ENCODE results near the gene ANKRD29.
A peak's percentile ranks its signal among the peaks of the same experiment; 100 is the strongest.

Gene ANKRD29

DNA sequence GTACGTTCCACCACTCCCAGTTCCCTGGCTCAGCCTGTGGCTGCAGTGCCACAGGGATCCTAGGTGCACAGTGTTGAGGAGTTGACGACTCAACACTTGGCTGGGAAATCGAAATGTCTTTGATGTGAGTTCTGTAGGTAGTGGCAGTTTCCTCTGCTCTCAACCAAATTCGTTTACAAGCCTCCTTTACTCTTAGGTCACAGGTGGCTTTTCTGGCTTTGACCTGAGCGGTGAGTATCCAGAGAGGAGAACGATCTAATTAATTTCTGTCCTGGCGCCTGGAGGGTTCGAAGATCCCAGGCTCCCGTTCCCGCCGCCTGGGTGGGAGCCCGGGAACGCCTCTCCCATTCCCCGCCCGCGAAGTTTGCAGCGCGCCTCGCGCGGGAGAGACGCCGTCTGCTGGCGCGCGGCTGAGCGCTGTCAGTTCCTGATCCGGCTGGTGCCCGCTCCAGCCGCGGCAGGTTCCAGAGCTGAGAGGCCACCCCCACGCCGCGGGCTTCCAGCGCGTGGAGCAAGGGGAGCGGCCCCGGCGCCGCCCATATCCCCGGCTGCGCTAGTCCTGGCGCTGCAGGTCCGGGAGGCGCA, 26.4 kb upstream of the ANKRD29 start, which contains the start of gene LAMA3:
LAMA3 (plus strand) TSS at position 423 of the 585 bp plus-strand sequence. CDS start 231 bp downstream, outside the sequence.
- Histone ChIP-seq H3K4me3 (ENCODE audit: low read depth, low read length) (peak within 1 kb of the TSS; percentile 60), H3K4me1 (ENCODE audit: control insufficient read depth, insufficient read depth, low read length) (peaks cover 5% of the 10 kb centered on the region), H3K36me3 (ENCODE audit: control insufficient read depth in 2 of 2, insufficient read depth in 1 of 2, low read length in 2 of 2) (no peaks in the 10 kb centered on the region; a peak in 1 of 3 replicates), H3K9me3 (ENCODE audit: control insufficient read depth, insufficient read depth, low read depth, low read length) (no peaks in the 10 kb centered on the region), H3K27ac (ENCODE audit: extremely low read depth, low read depth, low read length) (peak within 1 kb of the TSS; percentile 91)
- ChIA-PET POLR2A (interaction anchor here (0.6 to 1.4 kb wide), 6 partner anchors 23 to 665 kb away, joined by 3 to 8 read pairs (median 4); a partner anchor contains a TSS), CTCF (interaction anchor here (1.3 kb wide), 2 partner anchors 13 to 63 kb away, joined by 3 to 5 read pairs; no protein-coding TSS in a partner anchor)
- TF ChIP-seq, protein P1, sequence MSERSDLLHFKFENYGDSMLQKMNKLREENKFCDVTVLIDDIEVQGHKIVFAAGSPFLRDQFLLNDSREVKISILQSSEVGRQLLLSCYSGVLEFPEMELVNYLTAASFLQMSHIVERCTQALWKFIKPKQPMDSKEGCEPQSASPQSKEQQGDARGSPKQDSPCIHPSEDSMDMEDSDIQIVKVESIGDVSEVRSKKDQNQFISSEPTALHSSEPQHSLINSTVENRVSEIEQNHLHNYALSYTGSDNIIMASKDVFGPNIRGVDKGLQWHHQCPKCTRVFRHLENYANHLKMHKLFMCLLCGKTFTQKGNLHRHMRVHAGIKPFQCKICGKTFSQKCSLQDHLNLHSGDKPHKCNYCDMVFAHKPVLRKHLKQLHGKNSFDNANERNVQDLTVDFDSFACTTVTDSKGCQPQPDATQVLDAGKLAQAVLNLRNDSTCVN (tag by site-specific recombination; optimal IDR thresholded peaks at IDR 0.05) = peak; percentile 94
- TF ChIP-seq ZNF404 (tag by site-specific recombination; IDR thresholded peaks at IDR 0.05) = no peak
- no peak for TF ChIP-seq ZNF530 (tag by site-specific recombination; IDR thresholded peaks at IDR 0.05; ENCODE audit: low read depth)
- TF ChIP-seq, protein P2, sequence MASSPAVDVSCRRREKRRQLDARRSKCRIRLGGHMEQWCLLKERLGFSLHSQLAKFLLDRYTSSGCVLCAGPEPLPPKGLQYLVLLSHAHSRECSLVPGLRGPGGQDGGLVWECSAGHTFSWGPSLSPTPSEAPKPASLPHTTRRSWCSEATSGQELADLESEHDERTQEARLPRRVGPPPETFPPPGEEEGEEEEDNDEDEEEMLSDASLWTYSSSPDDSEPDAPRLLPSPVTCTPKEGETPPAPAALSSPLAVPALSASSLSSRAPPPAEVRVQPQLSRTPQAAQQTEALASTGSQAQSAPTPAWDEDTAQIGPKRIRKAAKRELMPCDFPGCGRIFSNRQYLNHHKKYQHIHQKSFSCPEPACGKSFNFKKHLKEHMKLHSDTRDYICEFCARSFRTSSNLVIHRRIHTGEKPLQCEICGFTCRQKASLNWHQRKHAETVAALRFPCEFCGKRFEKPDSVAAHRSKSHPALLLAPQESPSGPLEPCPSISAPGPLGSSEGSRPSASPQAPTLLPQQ (tag by site-specific recombination; IDR thresholded peaks at IDR 0.05) = peak; percentile 29; the same call in 1 of the 2 replicates
- TF ChIP-seq, protein P3, sequence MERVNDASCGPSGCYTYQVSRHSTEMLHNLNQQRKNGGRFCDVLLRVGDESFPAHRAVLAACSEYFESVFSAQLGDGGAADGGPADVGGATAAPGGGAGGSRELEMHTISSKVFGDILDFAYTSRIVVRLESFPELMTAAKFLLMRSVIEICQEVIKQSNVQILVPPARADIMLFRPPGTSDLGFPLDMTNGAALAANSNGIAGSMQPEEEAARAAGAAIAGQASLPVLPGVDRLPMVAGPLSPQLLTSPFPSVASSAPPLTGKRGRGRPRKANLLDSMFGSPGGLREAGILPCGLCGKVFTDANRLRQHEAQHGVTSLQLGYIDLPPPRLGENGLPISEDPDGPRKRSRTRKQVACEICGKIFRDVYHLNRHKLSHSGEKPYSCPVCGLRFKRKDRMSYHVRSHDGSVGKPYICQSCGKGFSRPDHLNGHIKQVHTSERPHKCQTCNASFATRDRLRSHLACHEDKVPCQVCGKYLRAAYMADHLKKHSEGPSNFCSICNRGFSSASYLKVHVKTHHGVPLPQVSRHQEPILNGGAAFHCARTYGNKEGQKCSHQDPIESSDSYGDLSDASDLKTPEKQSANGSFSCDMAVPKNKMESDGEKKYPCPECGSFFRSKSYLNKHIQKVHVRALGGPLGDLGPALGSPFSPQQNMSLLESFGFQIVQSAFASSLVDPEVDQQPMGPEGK (tag by site-specific recombination; IDR thresholded peaks at IDR 0.05) = peak; percentile 50
- TF ChIP-seq ZNF830 (tag by site-specific recombination; IDR thresholded peaks at IDR 0.05; ENCODE audit: low read depth) = no peak
- TF ChIP-seq, protein P4, sequence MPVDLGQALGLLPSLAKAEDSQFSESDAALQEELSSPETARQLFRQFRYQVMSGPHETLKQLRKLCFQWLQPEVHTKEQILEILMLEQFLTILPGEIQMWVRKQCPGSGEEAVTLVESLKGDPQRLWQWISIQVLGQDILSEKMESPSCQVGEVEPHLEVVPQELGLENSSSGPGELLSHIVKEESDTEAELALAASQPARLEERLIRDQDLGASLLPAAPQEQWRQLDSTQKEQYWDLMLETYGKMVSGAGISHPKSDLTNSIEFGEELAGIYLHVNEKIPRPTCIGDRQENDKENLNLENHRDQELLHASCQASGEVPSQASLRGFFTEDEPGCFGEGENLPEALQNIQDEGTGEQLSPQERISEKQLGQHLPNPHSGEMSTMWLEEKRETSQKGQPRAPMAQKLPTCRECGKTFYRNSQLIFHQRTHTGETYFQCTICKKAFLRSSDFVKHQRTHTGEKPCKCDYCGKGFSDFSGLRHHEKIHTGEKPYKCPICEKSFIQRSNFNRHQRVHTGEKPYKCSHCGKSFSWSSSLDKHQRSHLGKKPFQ (tag by site-specific recombination; IDR thresholded peaks at IDR 0.05) = peak; percentile 43; the same call in 1 of the 2 replicates
- peak; percentile 55; the same call in 1 of the 2 replicates for TF ChIP-seq ZNF610 (tag by site-specific recombination; IDR thresholded peaks at IDR 0.05; ENCODE audit: borderline replicate concordance)
- TF ChIP-seq OVOL3 (tag by site-specific recombination; IDR thresholded peaks at IDR 0.05) = 0 out of 2 replicates have a peak, but pooled peaks have one; percentile 29
- TF ChIP-seq ZNF391 (tag by site-specific recombination; IDR thresholded peaks at IDR 0.05; ENCODE audit: borderline replicate concordance, low read depth) = peak; percentile 52; the same call in 1 of the 2 replicates
- no peak for TF ChIP-seq MEIS1 (CRISPR knock-in tag; IDR thresholded peaks at IDR 0.05; ENCODE audit: borderline replicate concordance)
- TF ChIP-seq, protein P5, sequence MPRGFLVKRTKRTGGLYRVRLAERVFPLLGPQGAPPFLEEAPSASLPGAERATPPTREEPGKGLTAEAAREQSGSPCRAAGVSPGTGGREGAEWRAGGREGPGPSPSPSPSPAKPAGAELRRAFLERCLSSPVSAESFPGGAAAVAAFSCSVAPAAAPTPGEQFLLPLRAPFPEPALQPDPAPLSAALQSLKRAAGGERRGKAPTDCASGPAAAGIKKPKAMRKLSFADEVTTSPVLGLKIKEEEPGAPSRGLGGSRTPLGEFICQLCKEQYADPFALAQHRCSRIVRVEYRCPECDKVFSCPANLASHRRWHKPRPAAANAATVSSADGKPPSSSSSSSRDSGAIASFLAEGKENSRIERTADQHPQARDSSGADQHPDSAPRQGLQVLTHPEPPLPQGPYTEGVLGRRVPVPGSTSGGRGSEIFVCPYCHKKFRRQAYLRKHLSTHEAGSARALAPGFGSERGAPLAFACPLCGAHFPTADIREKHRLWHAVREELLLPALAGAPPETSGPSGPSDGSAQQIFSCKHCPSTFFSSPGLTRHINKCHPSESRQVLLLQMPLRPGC (tag by site-specific recombination; IDR thresholded peaks at IDR 0.05) = no peak
- TF ChIP-seq, protein P6, sequence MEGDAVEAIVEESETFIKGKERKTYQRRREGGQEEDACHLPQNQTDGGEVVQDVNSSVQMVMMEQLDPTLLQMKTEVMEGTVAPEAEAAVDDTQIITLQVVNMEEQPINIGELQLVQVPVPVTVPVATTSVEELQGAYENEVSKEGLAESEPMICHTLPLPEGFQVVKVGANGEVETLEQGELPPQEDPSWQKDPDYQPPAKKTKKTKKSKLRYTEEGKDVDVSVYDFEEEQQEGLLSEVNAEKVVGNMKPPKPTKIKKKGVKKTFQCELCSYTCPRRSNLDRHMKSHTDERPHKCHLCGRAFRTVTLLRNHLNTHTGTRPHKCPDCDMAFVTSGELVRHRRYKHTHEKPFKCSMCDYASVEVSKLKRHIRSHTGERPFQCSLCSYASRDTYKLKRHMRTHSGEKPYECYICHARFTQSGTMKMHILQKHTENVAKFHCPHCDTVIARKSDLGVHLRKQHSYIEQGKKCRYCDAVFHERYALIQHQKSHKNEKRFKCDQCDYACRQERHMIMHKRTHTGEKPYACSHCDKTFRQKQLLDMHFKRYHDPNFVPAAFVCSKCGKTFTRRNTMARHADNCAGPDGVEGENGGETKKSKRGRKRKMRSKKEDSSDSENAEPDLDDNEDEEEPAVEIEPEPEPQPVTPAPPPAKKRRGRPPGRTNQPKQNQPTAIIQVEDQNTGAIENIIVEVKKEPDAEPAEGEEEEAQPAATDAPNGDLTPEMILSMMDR (tag by site-specific recombination; IDR thresholded peaks at IDR 0.05) = peak; percentile 83
- TF ChIP-seq SP7 (tag by site-specific recombination; IDR thresholded peaks at IDR 0.05) = peak; percentile 53
- TF ChIP-seq ZBTB7A (tag by site-specific recombination; IDR thresholded peaks at IDR 0.05; ENCODE audit: low read depth) = 0 out of 2 replicates have a peak, but pooled peaks have one; percentile 29
- TF ChIP-seq SCRT2 (tag by site-specific recombination; IDR thresholded peaks at IDR 0.05) = peak; percentile 85
- peak; percentile 52 for TF ChIP-seq SP2 (tag by site-specific recombination; IDR thresholded peaks at IDR 0.05)
- peak; percentile 43; the same call in 1 of the 2 replicates for TF ChIP-seq ZNF501 (tag by site-specific recombination; IDR thresholded peaks at IDR 0.05)
- no peak for TF ChIP-seq GLI4 (tag by site-specific recombination; IDR thresholded peaks at IDR 0.05)
- TF ChIP-seq KLF1 (tag by site-specific recombination; IDR thresholded peaks at IDR 0.05) = peak; percentile 83
- TF ChIP-seq, protein P7, sequence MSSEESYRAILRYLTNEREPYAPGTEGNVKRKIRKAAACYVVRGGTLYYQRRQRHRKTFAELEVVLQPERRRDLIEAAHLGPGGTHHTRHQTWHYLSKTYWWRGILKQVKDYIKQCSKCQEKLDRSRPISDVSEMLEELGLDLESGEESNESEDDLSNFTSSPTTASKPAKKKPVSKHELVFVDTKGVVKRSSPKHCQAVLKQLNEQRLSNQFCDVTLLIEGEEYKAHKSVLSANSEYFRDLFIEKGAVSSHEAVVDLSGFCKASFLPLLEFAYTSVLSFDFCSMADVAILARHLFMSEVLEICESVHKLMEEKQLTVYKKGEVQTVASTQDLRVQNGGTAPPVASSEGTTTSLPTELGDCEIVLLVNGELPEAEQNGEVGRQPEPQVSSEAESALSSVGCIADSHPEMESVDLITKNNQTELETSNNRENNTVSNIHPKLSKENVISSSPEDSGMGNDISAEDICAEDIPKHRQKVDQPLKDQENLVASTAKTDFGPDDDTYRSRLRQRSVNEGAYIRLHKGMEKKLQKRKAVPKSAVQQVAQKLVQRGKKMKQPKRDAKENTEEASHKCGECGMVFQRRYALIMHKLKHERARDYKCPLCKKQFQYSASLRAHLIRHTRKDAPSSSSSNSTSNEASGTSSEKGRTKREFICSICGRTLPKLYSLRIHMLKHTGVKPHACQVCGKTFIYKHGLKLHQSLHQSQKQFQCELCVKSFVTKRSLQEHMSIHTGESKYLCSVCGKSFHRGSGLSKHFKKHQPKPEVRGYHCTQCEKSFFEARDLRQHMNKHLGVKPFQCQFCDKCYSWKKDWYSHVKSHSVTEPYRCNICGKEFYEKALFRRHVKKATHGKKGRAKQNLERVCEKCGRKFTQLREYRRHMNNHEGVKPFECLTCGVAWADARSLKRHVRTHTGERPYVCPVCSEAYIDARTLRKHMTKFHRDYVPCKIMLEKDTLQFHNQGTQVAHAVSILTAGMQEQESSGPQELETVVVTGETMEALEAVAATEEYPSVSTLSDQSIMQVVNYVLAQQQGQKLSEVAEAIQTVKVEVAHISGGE (tag by site-specific recombination; conservative IDR thresholded peaks at IDR 0.05; ENCODE audit: low read depth) = peak; percentile 58
- 0 out of 2 replicates have a peak, but pooled peaks have one; percentile 18 for TF ChIP-seq ZNF366 (tag by site-specific recombination; conservative IDR thresholded peaks at IDR 0.05)

All from HEK293 (cell line).